Activated T-cell treated with anti-CD3 and anti-CD28 coated beads for 4 hours (primary cell): ENCODE measurements around the gene EIF1AX.
A peak's percentile ranks its signal among the peaks of the same experiment; 100 is the strongest.
"Not testable (repeated sequence)": the region's sequence is repeated elsewhere in the genome, so short reads cannot be mapped to it uniquely, and the experiment has no call there.

ENCODE experiments used
- DNase-seq: peaks from one replicate; pipeline ENCODE4 v3.0.0-alpha.2; 2020

EIF1AX gene

GRCh38 chrX:20141281-20142220 lies at the start of gene EIF1AX:
Gene EIF1AX (minus strand): TSS chrX:20141838. CDS start chrX:20141640, 198 bp downstream.
- peak; percentile 89 for DNase-seq

GRCh38 chrX:20189171-20189570 lies 47.5 kb upstream of the EIF1AX start:
- no peak for DNase-seq

GRCh38 chrX:20181598-20182329 lies 40.1 kb upstream of the EIF1AX start:
- DNase-seq, result no peak

GRCh38 chrX:20177093-20177492 lies 35.5 kb upstream of the EIF1AX start:
- DNase-seq, result no peak

GRCh38 chrX:20173856-20174255 lies 32.2 kb upstream of the EIF1AX start:
- DNase-seq, result no peak

- no peak for DNase-seq
Measured at GRCh38 chrX:20173313-20173712, 31.7 kb upstream of the EIF1AX start.

GRCh38 chrX:20171887-20172286 lies 30.2 kb upstream of the EIF1AX start:
- DNase-seq, result no peak

- DNase-seq, result not testable (repeated sequence)
Measured at GRCh38 chrX:20162516-20162915, 20.9 kb upstream of the EIF1AX start.

- no peak for DNase-seq
Measured at GRCh38 chrX:20159797-20160385, 18.3 kb upstream of the EIF1AX start.

GRCh38 chrX:20151689-20152088 lies 10.1 kb upstream of the EIF1AX start:
- DNase-seq, result no peak

- no peak for DNase-seq
Measured at GRCh38 chrX:20149326-20149725, 7.7 kb upstream of the EIF1AX start.

GRCh38 chrX:20147561-20147960 lies 5.9 kb upstream of the EIF1AX start:
- DNase-seq, result no peak

GRCh38 chrX:20144491-20144890 lies 2.9 kb upstream of the EIF1AX start:
- no peak for DNase-seq

GRCh38 chrX:20143561-20143960 lies 1.9 kb upstream of the EIF1AX start:
- no peak for DNase-seq

GRCh38 chrX:20143111-20143510 lies 1.5 kb upstream of the EIF1AX start:
- DNase-seq, result no peak

- DNase-seq, result no peak
Measured at GRCh38 chrX:20140420-20140819, 1.2 kb downstream of the EIF1AX start.

GRCh38 chrX:20139966-20140365 lies 1.7 kb downstream of the EIF1AX start:
- no peak for DNase-seq

- DNase-seq, result no peak
Measured at GRCh38 chrX:20135944-20136343, 5.7 kb downstream of the EIF1AX start.

GRCh38 chrX:20132666-20133065 lies 9.0 kb downstream of the EIF1AX start:
- no peak for DNase-seq

GRCh38 chrX:20130357-20130756 lies 11.3 kb downstream of the EIF1AX start:
- DNase-seq, result no peak

GRCh38 chrX:20129547-20129946 lies 12.1 kb downstream of the EIF1AX start:
- no peak for DNase-seq

GRCh38 chrX:20128670-20129069 lies 13.0 kb downstream of the EIF1AX start:
- no peak for DNase-seq

GRCh38 chrX:20127440-20127839 lies 14.2 kb downstream of the EIF1AX start:
- DNase-seq, result not testable (repeated sequence)

- DNase-seq, result not testable (repeated sequence)
Measured at GRCh38 chrX:20126833-20127232, 14.8 kb downstream of the EIF1AX start.
